HG03521 (cell line): Measurements from ENCODE around the gene KLHL40.

Experiments used
- ATAC-seq: cut with Tn5 transposase; IDR thresholded peaks from one replicate; pipeline ENCODE4 v1.9.1; 2021; ENCODE audit warnings: mild to moderate bottlenecking, moderate library complexity; ENCODE audit not compliant: unreplicated experiment

KLHL40 gene

DNA sequence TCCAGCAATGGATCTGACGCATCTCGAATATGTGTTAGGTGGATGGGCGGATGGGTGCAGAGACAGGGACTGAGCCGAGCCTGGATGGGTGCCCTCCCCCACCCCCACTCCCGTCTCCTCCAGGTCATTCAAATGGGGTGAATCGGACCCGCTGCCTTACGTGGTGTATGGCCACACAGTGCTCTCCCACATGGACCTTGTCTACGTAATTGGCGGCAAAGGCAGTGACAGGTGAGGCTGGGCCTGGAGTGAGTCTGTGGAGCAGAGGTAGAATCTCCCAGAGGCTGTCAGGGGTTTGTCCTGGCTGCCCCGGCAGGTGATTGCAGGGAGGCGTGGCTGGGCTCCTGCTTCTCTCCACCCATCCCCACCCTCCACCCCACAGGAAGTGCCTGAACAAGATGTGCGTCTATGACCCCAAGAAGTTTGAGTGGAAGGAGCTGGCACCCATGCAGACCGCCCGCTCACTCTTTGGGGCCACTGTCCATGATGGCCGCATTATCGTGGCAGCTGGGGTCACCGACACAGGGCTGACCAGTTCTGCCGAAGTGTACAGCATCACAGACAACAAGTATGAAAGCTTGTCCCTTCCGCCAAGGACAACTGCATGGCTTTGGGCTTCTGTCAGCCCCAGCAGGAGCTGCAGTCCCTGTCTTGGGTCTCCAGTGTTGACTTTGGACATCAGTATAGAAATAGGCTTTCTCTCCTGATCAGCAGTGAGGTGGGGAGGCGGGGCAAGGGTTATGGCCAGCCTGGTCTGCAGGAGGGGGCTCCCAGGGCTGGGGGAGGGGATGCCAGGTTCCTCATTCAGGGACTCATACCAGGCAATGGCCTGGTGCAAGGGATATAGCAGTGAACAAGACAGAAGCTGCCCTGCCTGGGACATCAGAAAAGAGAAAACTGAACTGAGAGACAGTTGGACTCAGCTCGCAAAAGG is 3.4 kb downstream of the KLHL40 start:
- ATAC-seq = no peak

DNA sequence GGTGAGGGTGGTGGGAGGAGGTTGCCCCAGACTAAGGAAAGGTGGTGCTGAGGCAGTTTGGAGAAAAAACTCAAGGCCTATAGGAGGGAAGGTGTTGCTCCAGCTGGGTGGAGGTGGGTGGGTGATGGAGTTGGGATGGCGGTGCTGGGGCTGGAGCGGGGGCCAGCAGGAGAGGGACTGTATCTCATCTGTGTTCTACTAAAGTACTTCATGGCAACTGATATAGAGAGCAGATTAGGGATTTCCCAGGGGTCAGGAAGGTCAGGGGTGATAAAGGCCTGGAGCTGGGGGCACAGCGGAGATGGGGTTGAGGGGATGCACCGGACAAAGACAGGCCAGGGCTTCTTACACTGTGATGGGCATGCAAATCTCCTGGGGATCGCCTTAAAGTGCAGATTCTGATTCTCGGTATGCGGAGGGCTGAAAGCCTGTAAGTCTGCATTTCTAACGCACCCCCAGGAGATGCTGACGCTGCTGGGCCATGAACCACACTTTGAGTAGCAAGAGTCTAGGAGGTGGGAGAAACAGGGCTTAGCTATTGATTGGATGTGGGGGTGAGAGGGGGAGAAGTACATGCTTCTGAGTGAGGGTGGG is 4.2 kb downstream of the KLHL40 start:
- no peak for ATAC-seq

DNA sequence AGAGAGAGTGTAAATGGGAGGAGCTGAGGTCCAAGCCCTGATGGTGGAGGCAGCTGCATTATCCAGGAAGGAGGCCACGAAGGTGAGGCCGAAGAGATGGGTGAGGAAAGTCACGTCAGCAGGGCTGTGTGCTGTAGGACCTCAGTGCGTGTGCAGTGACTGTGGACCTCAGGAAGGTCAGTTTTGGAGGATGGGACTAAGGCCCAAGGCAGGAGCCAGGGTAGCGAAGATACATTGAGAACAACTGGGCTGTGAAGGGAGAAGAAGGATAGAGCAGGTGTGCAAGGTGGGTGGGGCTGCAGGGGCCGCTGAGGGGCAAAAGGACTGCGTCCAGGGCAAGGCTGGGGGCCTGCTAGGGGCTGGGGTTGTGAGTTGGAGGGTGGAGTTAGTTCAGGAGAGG is 4.9 kb downstream of the KLHL40 start:
- ATAC-seq = no peak

GRCh38 chr3:42690766-42691680 is 5.7 kb downstream of the KLHL40 start:
- ATAC-seq = no peak

DNA sequence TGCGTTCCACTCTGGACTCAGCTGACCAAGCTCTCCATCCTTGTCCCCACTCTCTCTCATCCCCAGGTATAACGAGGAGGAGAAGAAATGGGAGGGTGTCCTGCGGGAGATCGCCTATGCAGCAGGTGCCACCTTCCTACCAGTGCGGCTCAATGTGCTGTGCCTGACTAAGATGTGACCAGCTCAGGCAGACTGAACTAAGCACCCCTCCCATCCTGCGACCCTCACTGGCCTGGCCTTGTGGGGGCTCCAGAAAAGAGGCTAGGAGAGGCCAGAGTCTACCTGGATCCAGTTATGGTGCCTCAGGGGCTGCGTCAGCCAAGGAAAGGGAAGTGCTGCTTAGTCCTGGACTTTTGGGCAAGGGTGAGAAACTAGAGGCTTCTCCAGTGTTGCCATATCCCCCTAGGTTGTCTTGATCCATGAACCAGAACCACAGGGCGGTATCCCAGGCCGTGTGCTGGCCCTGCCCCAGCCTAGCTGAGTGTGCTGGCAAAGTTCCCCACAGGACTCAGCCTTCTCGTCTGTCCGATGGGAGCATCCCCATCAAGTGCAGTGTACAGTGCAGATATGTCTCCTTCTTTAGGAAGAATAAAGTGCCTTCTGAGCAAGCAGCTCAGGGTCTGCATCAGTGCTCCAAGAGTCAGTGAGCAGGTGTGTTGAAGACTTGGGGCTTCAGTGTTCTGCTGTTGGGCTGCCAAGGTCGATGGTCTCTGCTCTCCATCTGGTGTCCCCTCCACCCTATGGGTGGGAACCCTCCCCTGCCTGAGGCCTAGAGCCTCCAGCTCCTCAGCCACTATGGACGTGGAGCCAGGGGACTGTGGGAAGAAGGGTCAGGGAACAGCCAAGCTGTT is 6.7 kb downstream of the KLHL40 start:
- no peak for ATAC-seq

DNA sequence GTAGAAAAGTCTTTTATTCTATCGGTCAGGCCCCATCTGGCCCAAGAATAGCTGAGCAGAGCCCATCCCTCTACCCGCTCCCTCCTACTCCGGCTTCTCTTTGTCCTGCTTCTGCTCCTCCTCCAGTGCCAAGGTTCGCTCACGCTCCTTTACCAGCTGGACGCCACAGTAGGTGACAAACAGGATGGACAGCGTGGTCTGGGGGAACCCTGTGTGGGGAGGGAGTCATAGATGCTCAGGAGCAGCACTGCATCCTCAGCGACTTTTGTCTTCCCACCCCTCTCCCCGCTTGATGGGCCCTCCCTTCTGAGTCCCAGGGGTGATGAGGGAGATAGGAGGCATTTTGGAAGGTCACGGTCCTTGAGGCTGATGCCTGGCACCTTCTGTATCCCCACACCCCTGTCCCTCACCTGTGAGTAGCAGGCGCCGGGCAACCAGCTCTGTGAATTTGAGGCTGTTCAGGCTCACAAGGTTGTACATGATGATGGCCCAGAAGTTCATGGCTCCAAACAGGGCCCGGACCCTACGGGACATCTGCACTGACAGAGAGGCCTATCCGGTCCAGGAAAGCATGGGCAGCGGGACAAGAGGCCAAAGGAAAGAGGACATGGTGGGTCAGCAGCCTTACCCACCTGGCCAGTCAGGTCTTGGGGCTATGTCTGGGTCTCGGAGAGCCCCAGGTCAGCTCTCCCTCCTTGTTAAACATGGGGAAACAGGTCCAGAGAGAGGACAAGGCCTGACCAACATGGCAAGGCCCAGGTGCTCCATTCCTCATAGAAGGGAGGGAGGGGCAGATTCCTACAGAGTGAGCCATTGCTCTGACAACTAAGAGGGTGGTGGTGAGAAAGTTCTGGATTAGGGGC is 7.6 kb downstream of the KLHL40 start:
- no peak for ATAC-seq

- no peak for ATAC-seq
Measured at GRCh38 chr3:42693530-42693930, 8.2 kb downstream of the KLHL40 start.

GRCh38 chr3:42694366-42694765 is 9.0 kb downstream of the KLHL40 start:
- ATAC-seq = no peak

- ATAC-seq = no peak
Measured at GRCh38 chr3:42696356-42697288, 11.3 kb downstream of the KLHL40 start.

GRCh38 chr3:42697289-42698051 is 12.1 kb downstream of the KLHL40 start:
- ATAC-seq = no peak

GRCh38 chr3:42698216-42698910 is 13.0 kb downstream of the KLHL40 start:
- ATAC-seq = no peak

DNA sequence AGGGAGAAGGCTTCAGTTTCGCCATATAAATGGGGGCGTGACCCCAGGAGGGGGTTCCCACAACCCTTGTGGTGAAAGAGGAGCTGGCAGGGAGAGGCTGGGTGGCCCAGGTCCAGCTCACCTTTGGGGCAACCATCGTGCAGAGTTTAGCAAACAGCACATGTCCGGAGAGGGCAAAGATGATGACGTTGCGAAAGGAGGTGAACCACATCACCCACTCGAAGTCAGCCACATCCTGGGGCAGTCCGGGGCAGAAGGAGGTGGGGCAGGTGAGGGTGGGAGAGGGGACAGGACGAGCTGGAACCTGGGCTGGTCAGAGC is 13.5 kb downstream of the KLHL40 start:
- no peak for ATAC-seq

GRCh38 chr3:42699511-42699971 is 14.2 kb downstream of the KLHL40 start:
- ATAC-seq = no peak

- ATAC-seq = no peak
Measured at GRCh38 chr3:42700366-42701288, 15.3 kb downstream of the KLHL40 start.

DNA sequence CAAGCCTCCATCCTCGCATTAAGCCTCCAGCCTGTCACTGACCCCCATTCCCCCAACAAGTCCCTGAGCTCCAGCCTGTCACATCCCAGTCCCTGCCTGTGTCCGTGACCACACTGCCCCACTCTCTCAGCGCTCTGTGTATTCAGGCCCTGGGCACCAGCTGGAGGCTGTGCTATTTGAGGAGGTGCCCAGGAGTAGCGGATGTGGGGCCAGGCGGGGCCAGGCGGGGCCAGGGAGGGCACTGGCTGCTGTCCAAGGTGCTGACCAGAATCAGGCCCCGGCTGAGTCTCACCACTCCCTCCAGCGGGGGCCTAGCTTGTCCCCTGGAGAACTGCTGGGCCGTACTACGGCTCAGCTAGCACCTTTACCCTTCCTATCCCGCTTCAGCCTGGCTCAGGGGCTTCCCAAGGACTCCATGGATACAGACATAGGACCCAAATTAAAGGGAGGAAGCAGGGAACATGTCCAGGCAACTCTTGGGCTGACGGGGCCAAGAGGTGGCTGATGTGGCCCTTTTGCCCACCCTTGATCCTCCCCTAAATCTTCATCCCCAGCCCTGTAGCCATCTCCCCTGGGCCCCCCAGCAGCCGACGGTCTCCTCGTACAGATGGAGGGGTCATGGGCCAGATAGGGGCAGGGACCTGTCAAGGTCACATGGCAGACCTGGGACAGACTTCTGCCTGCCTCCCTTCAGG is 16.2 kb downstream of the KLHL40 start:
- peak; percentile 66 for ATAC-seq
